Measurements from ENCODE around the gene TRMT11. TPM values are rescaled to one million over a fixed set of nuclear protein-coding genes. Genes with fewer than 3 reads are reported as not detected.

Gene TRMT11
- total and polyA plus RNA-seq, 10 of the 15 experiments (the other 5 are each of a cell fraction or from before 2014, with no cell fraction given), result 34.0 to 81.1 (median 43.7) TPM

DNA sequence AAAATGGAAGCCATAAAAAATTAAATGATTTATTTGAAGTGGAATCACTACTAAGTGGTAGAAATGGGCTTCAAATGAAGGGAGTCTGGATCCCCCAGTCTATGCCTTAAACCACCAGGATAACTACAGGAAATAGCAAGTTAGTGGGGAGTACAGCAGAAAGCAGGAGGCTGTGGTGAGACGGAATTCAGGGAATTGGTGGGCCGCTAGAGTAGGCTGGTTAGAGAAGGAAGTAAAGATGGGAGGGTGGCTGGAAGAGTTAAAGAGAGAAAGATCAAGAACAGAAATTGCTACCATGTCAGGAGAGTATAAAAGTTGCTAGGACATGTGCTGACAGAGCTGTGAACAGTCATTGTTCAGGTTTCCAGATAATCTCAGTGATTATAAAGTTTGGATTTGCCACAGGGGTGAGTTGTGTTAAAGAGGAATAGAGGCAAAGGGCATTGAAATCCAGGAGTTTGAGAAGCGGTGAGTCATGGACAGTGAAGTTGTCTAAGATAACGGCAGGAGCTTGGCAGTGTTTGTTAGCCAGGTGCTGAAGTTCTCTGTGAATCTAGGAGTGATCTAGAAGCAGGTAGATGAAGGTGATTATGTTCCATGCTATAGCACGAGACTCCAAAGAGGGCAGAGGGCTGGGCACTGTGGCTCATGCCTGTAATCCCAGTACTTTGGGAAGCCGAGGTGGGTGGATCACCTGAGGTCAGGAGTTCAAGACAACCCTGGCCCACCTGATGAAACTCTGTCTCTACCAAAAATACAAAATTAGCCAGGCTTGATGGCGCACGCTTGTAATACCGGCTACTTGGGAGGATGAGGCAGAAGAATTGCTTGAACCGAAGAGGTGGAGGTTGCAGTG lies 43.4 kb upstream of the TRMT11 start (continued):
- TF ChIP-seq, protein P1, sequence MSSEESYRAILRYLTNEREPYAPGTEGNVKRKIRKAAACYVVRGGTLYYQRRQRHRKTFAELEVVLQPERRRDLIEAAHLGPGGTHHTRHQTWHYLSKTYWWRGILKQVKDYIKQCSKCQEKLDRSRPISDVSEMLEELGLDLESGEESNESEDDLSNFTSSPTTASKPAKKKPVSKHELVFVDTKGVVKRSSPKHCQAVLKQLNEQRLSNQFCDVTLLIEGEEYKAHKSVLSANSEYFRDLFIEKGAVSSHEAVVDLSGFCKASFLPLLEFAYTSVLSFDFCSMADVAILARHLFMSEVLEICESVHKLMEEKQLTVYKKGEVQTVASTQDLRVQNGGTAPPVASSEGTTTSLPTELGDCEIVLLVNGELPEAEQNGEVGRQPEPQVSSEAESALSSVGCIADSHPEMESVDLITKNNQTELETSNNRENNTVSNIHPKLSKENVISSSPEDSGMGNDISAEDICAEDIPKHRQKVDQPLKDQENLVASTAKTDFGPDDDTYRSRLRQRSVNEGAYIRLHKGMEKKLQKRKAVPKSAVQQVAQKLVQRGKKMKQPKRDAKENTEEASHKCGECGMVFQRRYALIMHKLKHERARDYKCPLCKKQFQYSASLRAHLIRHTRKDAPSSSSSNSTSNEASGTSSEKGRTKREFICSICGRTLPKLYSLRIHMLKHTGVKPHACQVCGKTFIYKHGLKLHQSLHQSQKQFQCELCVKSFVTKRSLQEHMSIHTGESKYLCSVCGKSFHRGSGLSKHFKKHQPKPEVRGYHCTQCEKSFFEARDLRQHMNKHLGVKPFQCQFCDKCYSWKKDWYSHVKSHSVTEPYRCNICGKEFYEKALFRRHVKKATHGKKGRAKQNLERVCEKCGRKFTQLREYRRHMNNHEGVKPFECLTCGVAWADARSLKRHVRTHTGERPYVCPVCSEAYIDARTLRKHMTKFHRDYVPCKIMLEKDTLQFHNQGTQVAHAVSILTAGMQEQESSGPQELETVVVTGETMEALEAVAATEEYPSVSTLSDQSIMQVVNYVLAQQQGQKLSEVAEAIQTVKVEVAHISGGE (CRISPR knock-in tag; IDR thresholded peaks at IDR 0.05), result no peak
- TF ChIP-seq ZNF384 (IDR thresholded peaks at IDR 0.05; ENCODE audit: borderline replicate concordance, low read depth, low read length), result no peak
- TF ChIP-seq, protein P2, sequence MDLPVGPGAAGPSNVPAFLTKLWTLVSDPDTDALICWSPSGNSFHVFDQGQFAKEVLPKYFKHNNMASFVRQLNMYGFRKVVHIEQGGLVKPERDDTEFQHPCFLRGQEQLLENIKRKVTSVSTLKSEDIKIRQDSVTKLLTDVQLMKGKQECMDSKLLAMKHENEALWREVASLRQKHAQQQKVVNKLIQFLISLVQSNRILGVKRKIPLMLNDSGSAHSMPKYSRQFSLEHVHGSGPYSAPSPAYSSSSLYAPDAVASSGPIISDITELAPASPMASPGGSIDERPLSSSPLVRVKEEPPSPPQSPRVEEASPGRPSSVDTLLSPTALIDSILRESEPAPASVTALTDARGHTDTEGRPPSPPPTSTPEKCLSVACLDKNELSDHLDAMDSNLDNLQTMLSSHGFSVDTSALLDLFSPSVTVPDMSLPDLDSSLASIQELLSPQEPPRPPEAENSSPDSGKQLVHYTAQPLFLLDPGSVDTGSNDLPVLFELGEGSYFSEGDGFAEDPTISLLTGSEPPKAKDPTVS (IDR thresholded peaks at IDR 0.05; ENCODE audit: low read depth, low read length), result no peak
- TF ChIP-seq SUZ12 (IDR thresholded peaks at IDR 0.05; ENCODE audit: unreplicated experiment), result no peak
- no peak for TF ChIP-seq TCF12 (IDR thresholded peaks at IDR 0.05; ENCODE audit: low read depth, low read length)
